ENCODE data around the gene PFN3. TPM values are rescaled to one million over a fixed set of nuclear protein-coding genes. Genes with fewer than 3 reads are reported as not detected.
A peak's percentile ranks its signal among the peaks of the same experiment; 100 is the strongest.

The PFN3 gene
- total RNA-seq (not detected), polyA plus RNA-seq (not detected)

- ATAC-seq, result no peak
- no peak within 1 kb of the TSS for H3K4me3 ChIP-seq
- intact Hi-C loops (cut with DNase I), result loop anchor here in 1 of 3 donors (5.0 kb wide), 1 partner anchor 112 kb away; no protein-coding TSS in a partner anchor
- 17 to 18% methylated on average over 86 to 92 of the region's 92 CpGs for WGBS, 2 donors
- no peak for TF ChIP-seq CTCF (IDR thresholded peaks at IDR 0.05)
- H3K27me3 ChIP-seq, result peaks cover 0 to 8% (median 0%) of the 10 kb centered on the region in 4 donors
- no peaks in the 10 kb centered on the region for H3K9me3 ChIP-seq
- H3K36me3 ChIP-seq, result no peaks in the 10 kb centered on the region
- H3K27ac ChIP-seq, result no peak within 1 kb of the TSS
- no peak for FAIRE-seq
- H3K4me1 ChIP-seq, result peaks cover 4 to 14% (median 8%) of the 10 kb centered on the region in 3 donors
- no peak for DNase-seq
Measured at GRCh38 chr5:177399997-177400868, at the start of gene PFN3. PFN3 (minus strand) TSS chr5:177400661; CDS start chr5:177400576, 85 bp downstream.

DNA sequence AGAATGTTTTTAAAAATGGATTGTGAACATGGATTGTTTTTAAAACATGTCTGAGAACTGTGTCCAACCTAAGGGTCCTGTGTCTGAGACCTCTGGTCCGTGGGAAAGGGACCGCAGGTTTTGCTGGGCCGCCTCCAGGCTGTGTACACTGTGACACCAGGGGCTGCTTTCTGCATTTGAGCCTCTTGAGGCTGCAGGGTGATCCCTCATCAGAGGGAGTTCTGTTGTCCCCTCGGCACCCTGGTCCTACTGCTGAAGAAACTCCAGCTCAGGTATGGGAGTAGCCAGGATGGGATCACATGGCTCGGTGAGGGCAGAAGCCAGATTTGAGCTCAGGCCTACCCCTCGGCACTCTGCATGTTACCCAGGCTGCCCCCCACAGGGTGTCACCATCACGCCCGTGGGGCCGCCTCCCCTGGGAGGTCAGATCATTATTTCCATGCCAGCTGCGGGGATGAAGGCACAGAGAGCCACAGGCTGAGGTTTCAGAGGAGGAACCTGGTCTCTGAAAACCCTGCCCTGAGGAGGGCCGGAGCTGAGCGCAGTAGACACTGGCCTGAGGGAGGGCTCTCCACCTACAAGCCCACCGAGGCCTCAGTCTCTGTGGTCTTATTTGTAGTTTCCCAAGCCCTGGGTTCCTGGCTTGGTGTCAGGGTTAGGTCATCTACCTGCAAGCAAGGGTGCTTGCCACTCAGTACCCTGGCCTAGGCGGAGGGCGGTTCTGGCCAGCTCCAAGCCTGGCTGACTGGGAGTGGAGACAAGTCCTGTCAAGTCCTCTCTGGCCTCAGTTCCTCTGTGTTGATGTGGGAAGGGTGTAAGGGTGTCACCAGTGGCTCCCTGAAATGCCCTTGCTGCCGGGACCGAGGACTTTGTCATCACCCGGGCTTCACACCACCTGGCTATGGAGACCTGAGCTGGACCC lies 48.9 kb upstream of the PFN3 start:
- intact Hi-C loops (cut with DNase I), result loop anchor here in 2 of 3 donors (5.0 to 10.0 kb wide), 3 partner anchors 42 to 135 kb away; partner anchors contain the start of genes F12 (in 1 of the 2) and MXD3 (in 1 of the 2)
- FAIRE-seq (no peak), DNase-seq (peak in 2 of 6 donors; percentile 37 to 57), ATAC-seq (no peak)
- no peak overlapping the region for H3K4me3 ChIP-seq
- H3K27ac ChIP-seq, result no peak overlapping the region
- no peaks in the 10 kb centered on the region for H3K27me3 ChIP-seq
- no peaks in the 10 kb centered on the region for H3K9me3 ChIP-seq
- no peak for TF ChIP-seq CTCF (IDR thresholded peaks at IDR 0.05)
- H3K36me3 ChIP-seq, result no peaks in the 10 kb centered on the region
- 73 to 78% methylated on average over 18 of the region's 18 CpGs for WGBS, 2 donors
- H3K4me1 ChIP-seq, result peaks cover 8 to 18% (median 13%) of the 10 kb centered on the region in 3 donors

DNA sequence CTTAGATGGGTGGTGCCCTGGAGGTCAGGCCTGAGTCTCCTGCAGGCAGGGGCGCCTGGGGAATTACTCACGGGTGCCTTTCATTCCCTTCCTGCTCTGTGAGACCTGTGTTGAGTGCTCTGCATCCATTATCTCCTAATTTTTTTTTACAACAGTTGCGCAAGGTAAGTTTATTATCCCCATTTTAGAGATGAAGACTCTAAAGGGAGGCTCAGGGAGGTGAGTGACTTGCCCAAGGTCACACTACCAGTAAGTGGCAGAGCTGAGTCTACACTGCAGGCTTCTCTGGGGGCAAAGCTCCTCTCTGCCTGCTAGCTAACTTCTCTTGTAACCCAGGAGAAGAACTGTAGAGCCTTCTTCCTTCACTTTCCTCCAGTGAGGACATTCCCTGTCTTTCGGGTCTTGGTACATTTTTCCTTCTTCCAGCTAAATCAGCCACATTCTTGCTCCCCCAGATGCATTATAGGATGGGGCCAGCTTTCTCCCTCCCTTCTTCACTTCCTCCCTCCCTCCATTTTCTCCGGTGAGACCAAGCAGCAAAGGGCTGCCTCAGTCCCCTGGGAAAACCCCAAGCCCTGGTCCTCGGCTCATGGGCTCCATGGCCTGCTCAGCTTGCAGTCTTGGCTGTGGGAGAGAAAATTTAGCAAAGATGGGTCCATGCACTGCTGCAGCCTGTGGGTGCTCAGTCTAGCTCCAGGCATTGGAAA lies 47.9 kb upstream of the PFN3 start:
- ATAC-seq, result no peak
- Histone ChIP-seq H3K4me3 (no peak overlapping the region), H3K9me3 (no peaks in the 10 kb centered on the region), H3K36me3 (no peaks in the 10 kb centered on the region), H3K27ac (peak overlapping the region in 1 of 4 donors; percentile 5), H3K27me3 (no peaks in the 10 kb centered on the region), H3K4me1 (peaks cover 4 to 12% (median 8%) of the 10 kb centered on the region in 3 donors)
- no peak for TF ChIP-seq CTCF (IDR thresholded peaks at IDR 0.05)
- intact Hi-C loops (cut with DNase I), result no loop called here
- WGBS, 2 donors, result 68% methylated on average over 6 of the region's 6 CpGs
- no peak for DNase-seq
- no peak for FAIRE-seq

DNA sequence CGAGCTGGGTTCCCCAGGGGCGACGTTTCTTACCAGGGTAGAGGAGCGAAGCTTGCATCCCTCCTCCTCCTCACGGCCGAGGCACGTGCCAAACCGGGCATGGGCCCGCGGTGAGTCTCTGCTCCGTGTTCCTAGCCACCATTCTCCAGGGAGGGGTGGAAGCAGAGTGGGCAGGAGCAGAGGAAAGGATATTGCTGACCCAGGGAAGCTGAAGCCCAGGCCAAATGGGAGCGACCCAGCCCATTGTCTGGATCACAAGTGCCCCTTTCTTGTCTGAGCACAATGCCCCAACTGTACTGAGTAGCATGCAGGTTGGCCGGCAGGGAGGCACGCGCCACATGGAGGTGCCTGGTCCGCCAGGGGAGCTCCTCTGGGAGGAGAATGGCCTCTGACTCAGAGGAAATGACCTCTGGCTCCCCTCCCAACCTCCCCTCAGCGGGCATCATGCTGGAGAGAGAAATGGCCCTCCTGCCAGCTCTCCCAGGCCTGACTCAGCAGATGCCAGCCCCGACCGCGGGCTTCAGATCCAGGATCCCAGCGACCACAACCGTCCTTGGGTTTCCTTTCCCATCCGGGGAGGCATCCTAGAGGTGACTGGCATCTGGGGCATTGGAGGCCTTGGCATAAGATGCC lies 47.3 kb upstream of the PFN3 start:
- no peaks in the 10 kb centered on the region for H3K36me3 ChIP-seq
- DNase-seq (peak; percentile 68 to 90 (median 82)), ATAC-seq (peak; percentile 64 to 75 (median 72)), FAIRE-seq (no peak)
- H3K27ac ChIP-seq, result peak overlapping the region in 2 of 4 donors; percentile 19 to 58
- H3K9me3 ChIP-seq, result no peaks in the 10 kb centered on the region
- H3K27me3 ChIP-seq, result no peaks in the 10 kb centered on the region
- H3K4me1 ChIP-seq, result peaks cover 4 to 12% (median 8%) of the 10 kb centered on the region in 3 donors
- intact Hi-C loops (cut with DNase I), result no loop called here
- peak overlapping the region in 1 of 4 donors; percentile 72 for H3K4me3 ChIP-seq
- no peak for TF ChIP-seq CTCF (IDR thresholded peaks at IDR 0.05)
- WGBS, 2 donors, result 0 to 3% methylated on average over 19 to 23 of the region's 23 CpGs

Measured in pancreas (tissue), 10 donors.